ENCODE measurements around the gene SOX5. TPM values are rescaled to one million over a fixed set of nuclear protein-coding genes. Genes with fewer than 3 reads are reported as not detected.

SOX5 gene
- total RNA-seq, 1 experiment from 2014 or later = not detected

DNA sequence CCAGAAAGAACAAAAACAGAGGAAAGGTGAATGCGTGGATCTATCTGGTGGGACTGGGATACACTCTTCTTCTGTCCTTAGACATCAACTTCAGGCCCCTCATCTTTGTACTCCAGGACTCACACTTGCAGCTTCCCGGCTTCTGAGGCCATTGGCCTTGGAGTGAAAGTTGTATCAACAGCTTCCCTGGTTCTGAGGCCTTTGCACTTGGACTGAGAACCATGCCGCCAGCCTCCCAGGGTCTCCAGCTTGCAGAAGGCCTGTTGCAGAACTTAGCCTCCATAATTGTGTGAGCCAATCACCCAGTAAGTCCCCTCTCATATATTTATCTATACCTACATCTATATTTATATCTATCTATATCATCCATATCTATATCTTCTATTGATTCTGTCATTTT is 218.4 kb downstream of the SOX5 start:
- BruUV-seq (replicated peaks) = no TSS peak
- intact Hi-C loops (cut with micrococcal nuclease; ENCODE audit: unreplicated experiment) = no loop called here
- TF ChIP-seq, protein P1, sequence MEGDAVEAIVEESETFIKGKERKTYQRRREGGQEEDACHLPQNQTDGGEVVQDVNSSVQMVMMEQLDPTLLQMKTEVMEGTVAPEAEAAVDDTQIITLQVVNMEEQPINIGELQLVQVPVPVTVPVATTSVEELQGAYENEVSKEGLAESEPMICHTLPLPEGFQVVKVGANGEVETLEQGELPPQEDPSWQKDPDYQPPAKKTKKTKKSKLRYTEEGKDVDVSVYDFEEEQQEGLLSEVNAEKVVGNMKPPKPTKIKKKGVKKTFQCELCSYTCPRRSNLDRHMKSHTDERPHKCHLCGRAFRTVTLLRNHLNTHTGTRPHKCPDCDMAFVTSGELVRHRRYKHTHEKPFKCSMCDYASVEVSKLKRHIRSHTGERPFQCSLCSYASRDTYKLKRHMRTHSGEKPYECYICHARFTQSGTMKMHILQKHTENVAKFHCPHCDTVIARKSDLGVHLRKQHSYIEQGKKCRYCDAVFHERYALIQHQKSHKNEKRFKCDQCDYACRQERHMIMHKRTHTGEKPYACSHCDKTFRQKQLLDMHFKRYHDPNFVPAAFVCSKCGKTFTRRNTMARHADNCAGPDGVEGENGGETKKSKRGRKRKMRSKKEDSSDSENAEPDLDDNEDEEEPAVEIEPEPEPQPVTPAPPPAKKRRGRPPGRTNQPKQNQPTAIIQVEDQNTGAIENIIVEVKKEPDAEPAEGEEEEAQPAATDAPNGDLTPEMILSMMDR (IDR thresholded peaks at IDR 0.05; ENCODE audit: unreplicated experiment) = no peak
- Mint-ChIP-seq H3K27me3 (ENCODE audit: unreplicated experiment) (no peaks in the 10 kb centered on the region), H3K9me3 (ENCODE audit: low read depth, unreplicated experiment) (peaks cover 6% of the 10 kb centered on the region), H3K27ac (ENCODE audit: unreplicated experiment) (no peak overlapping the region), H3K4me3 (ENCODE audit: low read depth, unreplicated experiment) (no peak overlapping the region), H3K4me1 (ENCODE audit: low read depth, unreplicated experiment) (no peaks in the 10 kb centered on the region), H3K36me3 (ENCODE audit: insufficient read depth, unreplicated experiment) (no peaks in the 10 kb centered on the region)
- CTCF ChIA-PET = no interaction called here
- no peak for DNase-seq

DNA sequence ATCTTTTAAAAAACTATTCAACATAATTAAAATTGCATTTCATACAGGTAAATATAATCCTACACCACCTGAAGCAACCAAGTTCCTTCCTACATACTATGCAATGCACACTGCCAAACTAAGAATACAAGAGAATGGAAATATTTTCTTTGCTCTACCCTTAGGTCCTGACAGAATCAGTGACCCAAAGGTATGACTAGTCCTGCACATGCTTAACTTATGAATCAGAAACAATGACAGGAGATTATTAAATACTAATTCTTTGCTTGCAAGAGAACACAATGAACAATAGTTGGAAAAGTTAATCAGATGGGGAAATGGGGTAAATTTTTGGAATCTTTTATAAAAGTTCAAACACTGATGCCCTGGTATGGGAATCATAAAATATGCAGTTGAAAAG is 220.1 kb downstream of the SOX5 start:
- Mint-ChIP-seq H3K36me3 (ENCODE audit: insufficient read depth, unreplicated experiment) (no peaks in the 10 kb centered on the region), H3K4me3 (ENCODE audit: low read depth, unreplicated experiment) (no peak overlapping the region), H3K27me3 (ENCODE audit: unreplicated experiment) (no peaks in the 10 kb centered on the region), H3K9me3 (ENCODE audit: low read depth, unreplicated experiment) (peaks cover 7% of the 10 kb centered on the region), H3K4me1 (ENCODE audit: low read depth, unreplicated experiment) (no peaks in the 10 kb centered on the region), H3K27ac (ENCODE audit: unreplicated experiment) (no peak overlapping the region)
- TF ChIP-seq, protein P1 (IDR thresholded peaks at IDR 0.05; ENCODE audit: unreplicated experiment) = no peak
- DNase-seq = no peak
- CTCF ChIA-PET = no interaction called here
- intact Hi-C loops (cut with micrococcal nuclease; ENCODE audit: unreplicated experiment) = no loop called here
- BruUV-seq (replicated peaks) = no TSS peak

DNA sequence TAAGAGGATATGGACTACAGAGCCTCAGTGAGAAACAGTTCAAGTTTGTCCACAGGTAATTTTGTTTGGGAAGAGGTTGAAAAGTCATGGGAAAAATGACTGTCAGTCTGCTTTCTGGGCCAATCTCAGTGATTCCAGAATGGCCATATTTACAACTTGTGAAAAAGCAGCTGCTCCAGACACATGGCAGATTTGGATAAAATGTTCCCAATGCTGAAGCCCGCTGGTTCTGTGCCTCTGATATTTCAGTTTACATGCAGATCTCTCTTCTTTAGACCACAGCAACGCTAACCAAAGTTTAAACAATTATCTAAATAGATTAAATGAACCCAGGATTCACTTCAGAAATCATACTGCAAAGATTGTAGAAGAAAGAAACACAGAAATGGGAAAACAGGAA is 222.8 kb downstream of the SOX5 start:
- no peaks in the 10 kb centered on the region for H3K27me3 Mint-ChIP-seq (ENCODE audit: unreplicated experiment)
- no peak for DNase-seq
- H3K36me3 Mint-ChIP-seq (ENCODE audit: insufficient read depth, unreplicated experiment) = no peaks in the 10 kb centered on the region
- no peaks in the 10 kb centered on the region for H3K4me1 Mint-ChIP-seq (ENCODE audit: low read depth, unreplicated experiment)
- TF ChIP-seq, protein P1 (IDR thresholded peaks at IDR 0.05; ENCODE audit: unreplicated experiment) = no peak
- peaks cover 7% of the 10 kb centered on the region for H3K9me3 Mint-ChIP-seq (ENCODE audit: low read depth, unreplicated experiment)
- intact Hi-C loops (cut with micrococcal nuclease; ENCODE audit: unreplicated experiment) = no loop called here
- CTCF ChIA-PET = no interaction called here
- H3K27ac Mint-ChIP-seq (ENCODE audit: unreplicated experiment) = no peak overlapping the region
- no TSS peak for BruUV-seq (replicated peaks)
- no peak overlapping the region for H3K4me3 Mint-ChIP-seq (ENCODE audit: low read depth, unreplicated experiment)

DNA sequence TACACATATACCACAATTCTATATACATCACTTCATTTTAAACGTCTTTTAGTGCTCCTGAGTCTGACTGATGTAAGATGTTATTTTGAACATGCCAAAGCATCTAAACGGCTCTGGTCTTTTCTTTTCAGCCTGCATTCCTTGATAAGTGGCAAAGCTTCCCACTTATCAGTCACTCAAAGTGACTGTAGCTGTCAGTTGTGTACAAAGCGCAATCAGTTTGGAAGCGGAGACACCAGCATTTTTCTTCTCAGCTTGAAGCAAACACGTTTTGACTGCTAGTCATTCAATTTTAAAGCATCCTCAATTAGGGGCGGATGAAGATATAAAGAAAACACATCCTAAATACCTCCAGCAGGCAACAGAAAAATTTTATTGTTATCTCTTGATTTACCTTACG is 226.8 kb downstream of the SOX5 start:
- intact Hi-C loops (cut with micrococcal nuclease; ENCODE audit: unreplicated experiment) = no loop called here
- Mint-ChIP-seq H3K4me3 (ENCODE audit: low read depth, unreplicated experiment) (no peak overlapping the region), H3K9me3 (ENCODE audit: low read depth, unreplicated experiment) (peaks cover 5% of the 10 kb centered on the region), H3K27ac (ENCODE audit: unreplicated experiment) (no peak overlapping the region), H3K36me3 (ENCODE audit: insufficient read depth, unreplicated experiment) (no peaks in the 10 kb centered on the region), H3K27me3 (ENCODE audit: unreplicated experiment) (no peaks in the 10 kb centered on the region), H3K4me1 (ENCODE audit: low read depth, unreplicated experiment) (no peaks in the 10 kb centered on the region)
- DNase-seq = no peak
- CTCF ChIA-PET = no interaction called here
- TF ChIP-seq, protein P1 (IDR thresholded peaks at IDR 0.05; ENCODE audit: unreplicated experiment) = no peak
- no TSS peak for BruUV-seq (replicated peaks)

DNA sequence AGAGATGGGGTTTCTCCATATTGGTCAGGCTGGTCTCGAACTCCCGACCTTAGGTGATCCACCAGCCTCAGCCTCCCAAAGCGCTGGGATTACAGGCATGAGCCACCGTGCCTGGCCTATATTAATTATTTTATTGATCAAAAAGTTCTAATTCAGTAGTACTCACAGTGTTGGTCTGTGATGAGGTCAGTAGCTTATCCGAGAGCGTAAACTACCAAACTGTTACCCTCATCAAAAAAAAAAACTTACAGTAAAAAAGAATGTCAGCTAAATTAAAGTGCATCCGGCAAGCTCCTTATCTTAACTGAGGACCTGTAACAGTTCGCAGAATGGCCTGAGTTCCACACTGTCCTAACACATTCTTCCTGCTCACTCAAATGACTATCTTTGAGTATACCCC is 228.2 kb downstream of the SOX5 start:
- H3K4me3 Mint-ChIP-seq (ENCODE audit: low read depth, unreplicated experiment) = no peak overlapping the region
- CTCF ChIA-PET = no interaction called here
- TF ChIP-seq, protein P1 (IDR thresholded peaks at IDR 0.05; ENCODE audit: unreplicated experiment) = no peak
- intact Hi-C loops (cut with micrococcal nuclease; ENCODE audit: unreplicated experiment) = no loop called here
- no peaks in the 10 kb centered on the region for H3K36me3 Mint-ChIP-seq (ENCODE audit: insufficient read depth, unreplicated experiment)
- H3K9me3 Mint-ChIP-seq (ENCODE audit: low read depth, unreplicated experiment) = peaks cover 5% of the 10 kb centered on the region
- no peaks in the 10 kb centered on the region for H3K4me1 Mint-ChIP-seq (ENCODE audit: low read depth, unreplicated experiment)
- H3K27me3 Mint-ChIP-seq (ENCODE audit: unreplicated experiment) = no peaks in the 10 kb centered on the region
- no peak overlapping the region for H3K27ac Mint-ChIP-seq (ENCODE audit: unreplicated experiment)
- DNase-seq = no peak
- BruUV-seq (replicated peaks) = no TSS peak
